Right lobe of liver (tissue), 6 donors: Measurements from ENCODE around the gene PKIB. TPM values are rescaled to one million over a fixed set of nuclear protein-coding genes. Genes with fewer than 3 reads are reported as not detected.
"Not testable (repeated sequence)": the region's sequence is repeated elsewhere in the genome, so short reads cannot be mapped to it uniquely, and the experiment has no call there.

ENCODE experiments used
- ATAC-seq, 4 donors: fragments of 200-7000 bp; cut with Tn5 transposase; one replicate each; pipeline ENCODE4 v1.9.1; 2020; ENCODE audit warnings: mild to moderate bottlenecking in 4 of 4, moderate library complexity in 4 of 4
- DNase-seq, 3 donors: peaks; one replicate each; pipeline ENCODE4 v3.0.0-alpha.2; 2020
- H3K27ac ChIP-seq, 3 donors: fragments of 200-600 bp; one replicate each; pipeline ENCODE4 v1.8.0; 2022
- H3K27me3 ChIP-seq, 2 donors: fragments of 200-600 bp; one replicate each; pipeline ENCODE4 v1.8.0; 2022
- H3K36me3 ChIP-seq, 4 donors: fragments of 200-600 bp; sonication (generic) in 1 of 4; one replicate each; pipeline versions ENCODE4 v1.5.1 to v1.8.0; 2017 to 2022; ENCODE audit warnings: control low read depth in 1 of 4
- H3K4me1 ChIP-seq, 4 donors: fragments of 200-600 bp; sonication (generic) in 1 of 4; one replicate each; pipeline versions ENCODE4 v1.5.1 to v1.8.0; 2017 to 2022; ENCODE audit warnings: control low read depth in 1 of 4
- H3K4me3 ChIP-seq, 3 donors: fragments of 200-600 bp; one replicate each; pipeline ENCODE4 v1.8.0; 2022
- H3K9me3 ChIP-seq, 4 donors: fragments of 200-600 bp; sonication (generic) in 1 of 4; one replicate each; pipeline versions ENCODE4 v1.5.1 to v1.8.0; 2017 to 2022; ENCODE audit warnings: control low read depth in 1 of 4
- POLR2A ChIP-seq: fragments of 450-650 bp; IDR thresholded peaks from one replicate; pipeline ENCODE4 v1.6.1; 2017; ENCODE audit warnings: antibody characterized with exemption, mild to moderate bottlenecking
- WGBS: methylation state at CpG from one replicate; pipeline ENCODE4 v1.1.6; 2018; ENCODE audit warnings: low coverage, low lambda C conversion rate; ENCODE audit not compliant: insufficient coverage; ENCODE audit errors: missing lambda C conversion rate; 5-methylcytosine and 5-hydroxymethylcytosine counted together
- intact Hi-C, 2 donors: fragments of 100-400 bp; cut with DNase I; formaldehyde crosslinking; loops; one replicate each; pipeline versions ENCODE4 v1.11.2 to v1.14.1; 2022
- total RNA-seq, 6 experiments: library from RNA; depleted of rRNA in 2 of 6; stranded (reverse); fragments of >200 nt in 2 of 6; fragmentation: NEBNext Ultra II Directional in 3 of 6; extraction: Animal tissue kit (Norgen Biotek cat#: 25700) in 3 of 6; gene quantifications; one replicate each; pipeline versions ENCODE4 v1.1.0 to v1.2.4, GENCODE V29; 2016 to 2023
- TF ChIP-seq, protein P1 (sequence below), 4 donors: fragments of 200-600 bp in 3 of 4; fragments of 450-650 bp in 1 of 4; IDR thresholded peaks; one replicate each; pipeline versions ENCODE4 v1.5.1 to v1.8.0; 2016 to 2022; ENCODE audit warnings: antibody characterized with exemption in 4 of 4, mild to moderate bottlenecking in 2 of 4
- donor health status: DM: no; HTN: yes; CAD: no.
- donor health status: DM: no; HTN: no; CAD: no.
- donor health status: DM: no; HTN: no; CAD: no.
- donor health status: DM: no; HTN: yes; CAD: no.
- donor health status: DM: no; HTN: yes; CAD: no.

The PKIB gene
- total RNA-seq, 6 experiments from 2014 or later = 2.4 to 12.1 (median 4.1) TPM

DNA sequence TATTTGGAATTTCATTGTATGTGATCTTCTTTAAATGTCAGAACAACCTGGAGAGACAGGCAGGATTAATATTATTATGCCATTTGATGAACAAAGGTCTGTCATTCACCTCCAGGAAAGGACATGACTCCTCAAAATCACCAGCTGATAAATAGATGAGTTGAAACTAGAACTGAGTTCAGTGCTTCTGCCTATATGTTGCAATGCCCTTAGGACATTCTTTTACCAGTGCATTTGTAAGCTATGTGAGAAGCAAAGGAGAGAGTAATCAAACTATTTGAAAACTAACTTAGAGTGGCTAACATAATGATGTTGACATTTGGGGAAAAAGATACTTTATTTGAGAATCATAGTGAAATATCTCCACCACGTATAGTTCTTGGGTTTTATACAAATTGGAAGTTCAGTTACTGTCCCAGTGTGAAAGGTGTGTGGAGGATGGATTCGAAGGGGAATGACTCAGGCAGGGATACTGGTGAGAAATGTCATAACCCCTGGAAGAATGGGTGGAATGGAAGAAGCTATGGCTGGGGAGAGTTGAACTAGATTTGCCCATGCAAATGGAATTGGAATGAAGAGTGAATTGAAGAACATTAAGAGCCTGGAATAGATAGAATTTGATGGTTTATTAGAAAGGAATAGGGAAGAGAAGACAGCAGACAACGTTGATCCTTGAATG, 21.5 kb downstream of the PKIB start:
- no peak for DNase-seq
- 51% methylated on average over 3 of the region's 3 CpGs for WGBS
- Histone ChIP-seq H3K27ac (no peak overlapping the region), H3K27me3 (no peaks in the 10 kb centered on the region), H3K9me3 (no peaks in the 10 kb centered on the region), H3K4me1 (no peaks in the 10 kb centered on the region), H3K4me3 (no peak overlapping the region), H3K36me3 (no peaks in the 10 kb centered on the region)
- TF ChIP-seq, protein P1, sequence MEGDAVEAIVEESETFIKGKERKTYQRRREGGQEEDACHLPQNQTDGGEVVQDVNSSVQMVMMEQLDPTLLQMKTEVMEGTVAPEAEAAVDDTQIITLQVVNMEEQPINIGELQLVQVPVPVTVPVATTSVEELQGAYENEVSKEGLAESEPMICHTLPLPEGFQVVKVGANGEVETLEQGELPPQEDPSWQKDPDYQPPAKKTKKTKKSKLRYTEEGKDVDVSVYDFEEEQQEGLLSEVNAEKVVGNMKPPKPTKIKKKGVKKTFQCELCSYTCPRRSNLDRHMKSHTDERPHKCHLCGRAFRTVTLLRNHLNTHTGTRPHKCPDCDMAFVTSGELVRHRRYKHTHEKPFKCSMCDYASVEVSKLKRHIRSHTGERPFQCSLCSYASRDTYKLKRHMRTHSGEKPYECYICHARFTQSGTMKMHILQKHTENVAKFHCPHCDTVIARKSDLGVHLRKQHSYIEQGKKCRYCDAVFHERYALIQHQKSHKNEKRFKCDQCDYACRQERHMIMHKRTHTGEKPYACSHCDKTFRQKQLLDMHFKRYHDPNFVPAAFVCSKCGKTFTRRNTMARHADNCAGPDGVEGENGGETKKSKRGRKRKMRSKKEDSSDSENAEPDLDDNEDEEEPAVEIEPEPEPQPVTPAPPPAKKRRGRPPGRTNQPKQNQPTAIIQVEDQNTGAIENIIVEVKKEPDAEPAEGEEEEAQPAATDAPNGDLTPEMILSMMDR (IDR thresholded peaks at IDR 0.05) = no peak
- no peak for TF ChIP-seq POLR2A
- no peak for ATAC-seq
- intact Hi-C loops = no loop called here

DNA sequence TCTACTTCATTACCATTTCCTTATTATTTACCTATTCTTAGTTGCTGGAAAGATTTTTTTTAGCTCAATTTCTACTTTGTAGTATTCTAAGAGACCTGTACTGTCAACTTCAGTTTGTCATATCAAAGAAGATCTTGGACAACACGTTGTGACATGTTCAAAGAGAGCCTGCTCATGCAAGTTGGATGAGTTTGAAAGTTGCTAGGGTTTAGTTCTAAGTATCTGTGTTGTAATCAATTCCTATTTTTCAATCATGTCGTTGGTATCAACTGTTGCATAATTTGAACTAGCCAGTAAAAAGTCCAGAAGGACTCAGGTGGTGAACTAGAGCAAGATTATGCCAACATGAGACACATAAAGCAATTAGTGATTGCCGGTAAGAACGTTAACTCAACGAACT, 30.2 kb downstream of the PKIB start:
- TF ChIP-seq, protein P1 (IDR thresholded peaks at IDR 0.05) = no peak
- no peak for TF ChIP-seq POLR2A
- Histone ChIP-seq H3K4me1 (no peaks in the 10 kb centered on the region), H3K4me3 (no peak overlapping the region), H3K27ac (no peak overlapping the region), H3K9me3 (no peaks in the 10 kb centered on the region), H3K36me3 (no peaks in the 10 kb centered on the region), H3K27me3 (no peaks in the 10 kb centered on the region)
- 66% methylated on average over 5 of the region's 5 CpGs for WGBS
- intact Hi-C loops = no loop called here
- no peak for DNase-seq
- ATAC-seq = no peak

DNA sequence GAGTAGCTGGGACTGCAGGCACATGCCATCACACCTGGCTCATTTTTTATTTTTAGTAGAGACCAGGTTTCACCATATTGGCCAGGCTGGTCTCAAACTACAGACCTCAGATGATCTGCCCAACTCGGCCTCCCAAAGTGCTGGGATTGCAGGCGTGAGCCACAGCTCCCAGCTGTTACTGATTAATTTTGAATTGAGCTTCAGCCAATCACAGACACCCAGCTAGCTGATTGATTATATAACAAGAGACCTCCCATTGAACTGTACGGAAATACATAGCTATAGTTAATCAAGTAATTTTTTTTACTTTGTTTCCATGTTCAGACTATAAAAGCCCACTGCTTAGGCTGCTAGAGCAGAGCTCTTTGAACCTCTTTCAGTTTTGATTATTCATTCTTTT, 31.6 kb downstream of the PKIB start:
- Histone ChIP-seq H3K4me1 (no peaks in the 10 kb centered on the region), H3K27ac (no peak overlapping the region), H3K27me3 (no peaks in the 10 kb centered on the region), H3K4me3 (no peak overlapping the region), H3K9me3 (no peaks in the 10 kb centered on the region), H3K36me3 (no peaks in the 10 kb centered on the region)
- TF ChIP-seq POLR2A = no peak
- TF ChIP-seq, protein P1 (IDR thresholded peaks at IDR 0.05) = no peak
- intact Hi-C loops = no loop called here
- no peak for DNase-seq
- 67% methylated on average over 1 of the region's 3 CpGs for WGBS
- no peak for ATAC-seq

DNA sequence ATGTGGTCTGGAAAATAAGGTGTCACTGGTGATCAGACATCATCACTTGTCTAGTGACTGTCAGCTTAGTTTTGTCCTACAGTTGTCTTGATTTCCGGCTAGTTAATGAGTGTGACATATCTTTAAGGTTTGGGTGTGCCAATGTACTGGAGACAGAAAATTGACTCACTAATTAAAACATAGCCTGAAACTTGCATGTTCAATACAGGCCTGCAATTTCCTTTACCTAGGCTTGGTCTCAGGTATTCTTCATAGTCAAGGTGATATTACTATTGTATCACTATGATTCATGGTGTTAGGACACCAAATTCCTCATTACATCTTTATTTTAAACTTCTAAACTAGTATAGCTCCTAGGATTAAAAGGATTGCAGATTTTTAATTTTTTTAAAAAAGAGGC, 32.4 kb downstream of the PKIB start:
- WGBS = 92% methylated on average over 1 of the region's 1 CpG
- intact Hi-C loops, H3K27me3 ChIP-seq, DNase-seq, H3K4me3 ChIP-seq, H3K36me3 ChIP-seq, H3K4me1 ChIP-seq, H3K27ac ChIP-seq, H3K9me3 ChIP-seq, ATAC-seq: not testable (repeated sequence)

DNA sequence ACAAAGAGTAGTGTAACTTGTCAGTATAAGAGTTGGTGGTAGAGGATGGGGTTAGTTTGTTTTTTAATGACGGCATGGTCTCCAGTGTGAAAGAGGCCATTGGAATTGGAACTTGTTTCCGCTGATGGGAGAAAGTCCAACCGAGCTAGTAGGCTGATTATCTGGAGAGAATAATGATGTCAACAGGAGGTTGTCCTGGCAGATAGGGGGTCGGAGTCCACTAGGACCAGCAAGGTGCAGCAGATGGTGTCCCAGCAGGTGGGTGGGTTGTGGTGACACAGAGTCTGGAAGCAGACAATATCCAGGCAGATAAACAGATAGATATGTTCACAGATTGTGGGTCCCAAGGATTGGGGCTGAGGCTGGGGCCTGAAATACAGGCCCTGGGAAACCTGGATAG, 35.1 kb downstream of the PKIB start:
- Histone ChIP-seq H3K36me3 (no peaks in the 10 kb centered on the region), H3K27me3 (no peaks in the 10 kb centered on the region), H3K27ac (no peak overlapping the region), H3K4me3 (no peak overlapping the region), H3K9me3 (no peaks in the 10 kb centered on the region), H3K4me1 (no peaks in the 10 kb centered on the region)
- DNase-seq (no peak), ATAC-seq (peak in 1 of 4 donors; percentile 56)
- TF ChIP-seq POLR2A = no peak
- TF ChIP-seq, protein P1 (IDR thresholded peaks at IDR 0.05) = no peak
- WGBS = 50% methylated on average over 4 of the region's 4 CpGs
- intact Hi-C loops = no loop called here
